ENCODE measurements around the gene FANCL. TPM values are rescaled to one million over a fixed set of nuclear protein-coding genes. Genes with fewer than 3 reads are reported as not detected.

The FANCL gene
- total RNA-seq = 15.0 and 19.7 TPM in 2 replicates

GRCh38 chr2:58240670-58241545, at the start of gene FANCL:
Gene FANCL, minus strand, starts transcription at chr2:58241325. Its CDS starts 12 bp downstream, at chr2:58241313.

Other genes starting within 250 kb of the FANCL start
- 21.4 and 23.6 TPM in 2 replicates for gene VRK2, start 194.5 kb downstream of the FANCL start, total RNA-seq